GM21381 (cell line): ENCODE measurements around the gene MED9.
"Not testable (repeated sequence)": the region's sequence is repeated elsewhere in the genome, so short reads cannot be mapped to it uniquely, and the experiment has no call there.

Experiments used
- ATAC-seq: cut with Tn5 transposase; IDR thresholded peaks from one replicate; pipeline ENCODE4 v1.9.1; 2021; ENCODE audit warnings: mild to moderate bottlenecking, moderate library complexity; ENCODE audit not compliant: unreplicated experiment

The MED9 gene

DNA sequence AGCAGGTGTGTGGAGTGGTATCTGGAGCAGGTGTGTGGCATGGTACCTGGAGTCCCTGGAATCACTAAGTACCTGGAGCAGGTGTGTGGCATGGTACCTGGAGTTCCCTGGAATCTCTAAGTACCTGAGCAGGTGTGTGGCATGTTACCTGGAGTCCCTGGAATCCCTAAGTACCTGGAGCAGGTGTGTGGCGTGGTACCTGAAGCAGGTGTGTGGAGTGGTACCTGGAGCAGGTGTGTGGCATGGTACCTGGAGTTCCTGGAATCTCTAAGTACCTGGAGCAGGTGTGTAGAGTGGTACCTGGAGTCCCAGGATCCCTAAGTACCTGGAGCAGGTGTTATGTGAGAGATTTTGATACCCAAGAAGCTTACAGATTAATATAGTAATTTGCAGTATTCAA lies 22.1 kb upstream of the MED9 start:
- not testable (repeated sequence) for ATAC-seq

DNA sequence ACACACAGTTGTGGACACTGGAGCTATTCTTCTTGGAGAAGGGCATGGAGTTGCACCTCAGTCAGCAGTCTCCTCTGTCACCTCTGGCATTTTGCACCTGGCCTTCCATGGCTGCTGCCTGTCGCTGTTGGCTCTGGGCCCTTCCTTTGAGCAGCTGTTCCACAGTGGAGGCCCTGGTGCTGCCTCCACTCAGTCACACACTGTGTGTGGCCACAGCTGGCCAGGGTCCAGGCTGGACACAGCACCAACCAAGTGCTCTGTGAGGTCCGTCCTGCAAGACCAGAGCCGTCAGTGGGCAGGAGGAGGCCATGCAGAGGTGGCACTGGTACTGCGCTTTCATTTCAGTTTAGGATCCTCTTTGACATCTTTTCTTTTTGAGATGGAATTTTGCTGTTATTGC lies 21.6 kb upstream of the MED9 start:
- no peak for ATAC-seq

DNA sequence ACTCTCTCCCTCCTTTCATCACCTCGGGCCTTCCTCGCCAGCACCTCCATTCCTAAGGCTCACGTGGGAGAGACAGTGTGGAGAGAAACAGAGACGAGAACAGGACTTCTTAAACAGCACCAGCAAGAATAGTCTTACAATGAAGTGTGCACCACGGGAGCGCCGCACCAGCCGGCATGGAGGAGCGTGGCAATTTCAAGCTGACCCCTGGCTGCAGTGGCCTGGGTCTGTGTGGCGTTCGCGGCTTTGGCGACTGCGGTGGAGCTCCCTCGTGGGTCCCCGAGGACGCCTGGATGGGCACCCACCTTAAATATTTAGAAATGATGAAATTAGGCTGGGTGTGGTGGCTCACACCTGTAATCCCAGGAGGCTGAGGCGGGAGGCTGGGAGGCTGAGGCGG lies 20.5 kb upstream of the MED9 start:
- no peak for ATAC-seq

DNA sequence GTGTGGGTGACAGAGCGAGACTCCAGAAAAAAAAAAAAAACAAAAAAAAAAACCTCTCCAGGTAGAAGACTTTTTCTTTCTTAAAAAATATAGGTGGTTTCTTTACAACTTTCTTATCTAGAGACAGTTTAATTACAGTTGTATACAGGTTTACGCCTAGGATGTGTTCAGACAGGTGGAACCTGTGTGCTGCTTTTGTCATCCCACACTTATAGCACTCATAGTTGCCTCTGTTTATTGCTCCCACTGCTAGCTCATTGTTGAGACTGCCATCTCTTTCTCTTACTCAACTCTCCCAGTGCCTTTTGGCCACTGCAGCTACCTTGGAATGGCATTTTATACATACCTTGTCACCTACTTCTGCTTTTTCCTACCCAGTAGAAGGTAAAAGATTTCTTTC lies 19.1 kb upstream of the MED9 start:
- ATAC-seq: no peak

DNA sequence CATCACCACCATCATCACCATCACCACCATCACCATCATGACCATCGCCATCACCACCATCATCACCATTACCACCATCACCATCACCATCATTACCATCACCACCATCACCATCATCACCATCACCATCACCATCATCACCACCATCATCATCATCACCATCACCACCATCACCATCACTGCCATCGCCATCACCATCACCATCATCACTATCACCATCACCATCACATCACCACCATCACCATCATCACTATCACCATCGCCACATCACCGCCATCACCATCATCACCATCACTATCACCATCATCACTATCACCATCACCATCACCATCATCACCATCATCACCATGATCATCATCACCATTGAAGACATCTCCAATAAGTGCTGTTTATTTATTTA lies 16.8 kb upstream of the MED9 start:
- ATAC-seq: no peak

DNA sequence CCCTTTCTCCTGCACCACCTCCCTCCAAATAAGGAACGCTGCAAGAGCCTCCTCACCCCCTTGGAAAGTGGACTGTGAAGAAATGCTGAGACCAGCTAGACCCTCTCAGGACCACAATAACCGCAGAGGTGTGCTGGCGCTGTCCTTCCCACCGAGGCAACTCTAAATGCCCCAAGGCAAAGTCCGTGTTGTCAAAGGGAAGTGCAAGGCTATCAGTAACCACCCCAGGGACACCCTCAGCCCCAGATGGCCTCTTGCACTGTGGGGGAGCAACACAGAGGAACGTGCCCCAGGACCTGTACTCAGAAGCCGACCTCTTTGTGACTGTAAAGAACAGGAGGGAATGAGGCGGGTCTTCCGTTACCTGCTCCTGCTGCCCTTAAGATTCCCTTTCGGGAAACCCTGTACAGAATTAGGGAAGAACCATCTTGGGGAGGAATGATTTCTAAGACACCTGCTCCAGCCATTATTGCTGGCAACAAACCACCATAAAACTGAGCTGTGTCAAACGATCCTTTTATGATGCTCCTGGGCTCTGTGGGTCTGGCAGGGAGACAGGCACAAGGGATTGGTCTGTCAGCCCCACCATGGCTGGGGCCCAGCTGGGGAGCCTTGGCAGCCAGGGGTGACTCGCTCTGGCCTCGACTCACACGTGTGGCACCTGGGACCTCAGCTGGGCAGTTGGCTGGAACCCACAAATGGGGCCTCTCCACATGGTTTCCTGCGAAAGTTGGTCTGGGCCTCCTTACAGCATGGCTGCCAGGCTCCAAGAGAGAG lies 14.6 kb upstream of the MED9 start:
- no peak for ATAC-seq

DNA sequence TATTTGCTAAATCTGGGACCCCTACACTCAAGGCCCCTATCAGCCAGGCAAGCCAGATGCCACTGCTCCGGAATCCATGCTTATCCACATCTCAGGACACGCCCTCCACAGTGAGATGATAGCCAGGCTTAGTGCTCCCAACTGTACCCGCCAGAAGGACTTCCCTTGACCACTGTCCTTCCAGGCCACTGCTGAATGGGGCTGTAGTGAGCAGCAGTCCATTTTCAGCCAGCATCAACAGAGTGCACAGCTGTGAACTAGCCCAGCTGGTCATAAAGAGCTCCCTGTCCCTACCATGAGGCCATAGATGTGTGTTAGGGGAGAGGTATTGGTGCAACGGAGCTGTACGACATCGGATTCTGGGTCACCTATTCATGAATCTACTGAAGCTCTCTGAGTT lies 13.0 kb upstream of the MED9 start:
- ATAC-seq: no peak

DNA sequence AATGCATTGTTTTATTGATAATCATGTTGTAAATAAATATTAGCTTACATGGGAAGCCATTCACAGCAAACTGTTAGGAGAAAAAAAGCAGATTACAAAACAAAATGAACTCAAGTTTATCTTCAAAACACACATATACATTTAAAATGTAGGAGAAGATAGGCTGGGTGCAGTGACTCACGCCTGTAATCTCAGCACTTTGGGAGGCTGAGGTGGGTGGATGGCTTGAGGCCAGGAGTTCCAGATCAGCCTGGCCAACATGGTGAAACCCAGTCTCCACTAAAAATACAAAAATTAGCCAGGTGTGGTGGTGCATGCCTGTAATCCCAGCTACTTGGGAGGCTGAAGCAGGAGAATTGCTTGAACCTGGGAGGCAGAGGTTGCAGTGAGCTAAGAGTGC lies 10.9 kb upstream of the MED9 start:
- not testable (repeated sequence) for ATAC-seq

DNA sequence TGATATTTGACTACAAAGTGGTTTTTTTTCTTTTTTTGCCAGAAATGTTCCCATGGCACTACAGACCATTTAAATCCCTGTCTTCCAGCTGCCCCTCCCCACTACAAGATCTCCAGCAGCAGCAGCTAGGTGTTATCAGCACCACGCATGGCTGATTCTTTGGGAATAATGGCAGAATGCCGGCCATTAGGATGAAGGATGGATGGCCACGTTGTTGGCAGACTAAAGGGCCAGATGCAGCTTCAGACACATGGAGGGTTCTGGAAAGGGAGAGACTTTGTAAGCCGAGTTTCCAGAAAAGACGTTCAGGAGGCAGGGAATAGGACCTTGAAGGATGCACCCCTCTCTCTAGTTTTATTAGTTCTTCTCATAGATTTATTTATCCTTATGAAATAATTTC lies 10.3 kb upstream of the MED9 start:
- no peak for ATAC-seq

DNA sequence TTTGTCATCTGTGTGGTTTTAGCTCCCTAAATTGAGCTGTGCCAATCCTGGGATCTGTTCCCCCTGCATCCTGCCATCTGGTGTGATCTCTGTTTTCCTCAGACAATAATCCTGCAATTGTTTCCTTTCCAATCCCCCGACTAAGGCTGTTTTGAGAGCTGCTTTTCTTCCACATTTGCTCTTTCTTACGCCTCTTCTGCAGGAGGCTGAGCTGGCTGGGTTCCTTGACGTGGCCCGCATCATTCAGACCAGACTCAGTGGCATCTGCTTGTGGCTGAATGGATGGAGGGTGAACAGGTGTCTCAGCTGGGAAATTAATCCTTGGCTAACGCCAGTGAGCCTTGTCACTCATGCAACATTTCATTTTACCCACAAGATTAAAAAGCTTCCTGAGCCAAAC lies 9.8 kb upstream of the MED9 start:
- no peak for ATAC-seq

DNA sequence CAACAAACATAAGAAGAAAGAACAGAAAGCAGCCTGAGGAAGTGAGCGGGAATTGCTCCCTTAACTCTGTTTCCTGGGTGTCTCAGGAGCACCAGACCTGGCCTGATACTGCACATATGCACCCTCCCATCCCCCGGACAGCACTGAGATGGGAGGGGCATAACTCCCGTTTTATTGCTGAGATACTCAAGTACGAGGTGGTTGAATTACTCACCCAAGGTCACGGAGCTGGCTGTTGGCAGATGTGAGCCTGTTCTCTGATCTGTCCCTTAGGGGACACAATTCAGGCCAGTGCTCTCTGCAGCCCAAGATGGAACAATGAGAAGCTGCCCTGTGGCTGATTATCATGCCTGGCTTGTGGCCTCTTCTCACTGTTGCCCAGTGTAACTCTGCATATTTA lies 9.1 kb upstream of the MED9 start:
- ATAC-seq: no peak

DNA sequence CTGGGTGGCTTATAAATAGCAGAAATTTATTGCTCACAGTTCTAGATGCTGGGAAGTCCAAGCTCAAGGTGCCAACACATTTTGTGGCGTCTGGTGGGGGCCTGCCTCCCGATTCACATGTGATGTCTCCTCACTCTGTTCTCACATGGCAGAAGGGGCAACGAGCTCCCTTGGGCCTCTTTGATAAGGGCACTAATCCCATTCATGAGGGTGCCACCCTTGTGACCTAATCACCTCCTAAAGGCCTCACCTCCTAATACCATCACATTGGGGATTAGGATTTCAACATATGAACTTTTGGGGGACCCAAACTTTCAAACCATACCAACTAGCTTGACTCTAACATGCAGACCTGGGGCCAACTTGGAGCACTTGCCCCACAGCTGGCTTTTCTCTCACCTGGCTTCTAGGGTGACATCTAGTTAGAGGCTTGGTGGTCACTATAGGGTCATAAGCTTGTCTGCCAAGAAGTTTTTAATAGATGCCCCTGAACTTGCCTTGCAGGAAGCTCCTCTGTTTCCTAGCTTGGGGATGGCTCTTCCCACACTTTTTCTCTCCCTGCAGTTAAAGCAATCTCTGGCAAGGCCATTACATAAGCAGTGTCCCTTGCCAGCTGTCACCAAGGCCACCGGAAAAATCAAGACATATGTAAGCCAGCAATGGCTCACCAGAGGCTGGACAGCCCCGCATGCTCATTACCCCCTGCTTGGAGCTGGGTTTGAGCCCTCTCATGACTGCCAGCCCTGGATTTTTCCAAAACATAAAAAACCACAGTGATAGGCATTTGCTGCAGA lies 8.4 kb upstream of the MED9 start:
- ATAC-seq: no peak

DNA sequence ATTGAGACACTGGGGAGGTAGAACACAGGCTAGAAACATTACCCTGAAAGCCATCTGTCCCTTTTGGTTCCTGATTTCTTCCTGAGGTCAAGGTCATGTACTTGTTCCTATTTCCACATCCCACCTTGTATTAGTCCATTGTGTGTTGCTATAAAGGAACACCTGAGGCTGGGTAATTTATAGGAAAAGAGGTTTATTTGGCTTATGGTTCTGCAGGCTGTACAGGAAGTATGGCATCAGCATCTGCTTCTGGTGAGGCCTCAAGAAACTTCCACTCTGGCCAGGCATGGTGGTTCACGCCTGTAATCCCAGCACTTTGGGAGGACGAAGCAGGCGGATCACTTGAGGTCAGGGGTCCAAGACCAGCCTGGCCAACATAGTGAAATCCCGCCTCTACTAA lies 7.4 kb upstream of the MED9 start:
- no peak for ATAC-seq

DNA sequence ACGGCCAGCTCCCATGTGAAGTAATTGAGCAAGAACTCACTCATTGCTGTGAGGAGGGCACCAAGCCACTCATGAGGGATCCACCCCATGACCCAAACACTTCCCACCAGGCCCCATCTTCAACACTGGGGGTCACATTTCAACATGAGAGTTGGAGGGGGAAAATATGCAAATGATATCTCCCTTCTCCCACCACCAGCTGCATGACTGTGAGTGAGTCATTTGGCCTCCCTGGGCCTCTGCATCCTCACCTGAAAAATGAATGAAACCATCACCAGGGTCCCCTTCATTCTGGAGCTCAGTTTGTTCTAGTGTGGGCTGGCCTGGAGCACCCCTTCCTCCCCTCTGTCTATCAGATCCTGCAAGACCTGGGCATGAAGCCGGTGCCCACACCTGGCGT lies 6.8 kb upstream of the MED9 start:
- ATAC-seq: no peak

DNA sequence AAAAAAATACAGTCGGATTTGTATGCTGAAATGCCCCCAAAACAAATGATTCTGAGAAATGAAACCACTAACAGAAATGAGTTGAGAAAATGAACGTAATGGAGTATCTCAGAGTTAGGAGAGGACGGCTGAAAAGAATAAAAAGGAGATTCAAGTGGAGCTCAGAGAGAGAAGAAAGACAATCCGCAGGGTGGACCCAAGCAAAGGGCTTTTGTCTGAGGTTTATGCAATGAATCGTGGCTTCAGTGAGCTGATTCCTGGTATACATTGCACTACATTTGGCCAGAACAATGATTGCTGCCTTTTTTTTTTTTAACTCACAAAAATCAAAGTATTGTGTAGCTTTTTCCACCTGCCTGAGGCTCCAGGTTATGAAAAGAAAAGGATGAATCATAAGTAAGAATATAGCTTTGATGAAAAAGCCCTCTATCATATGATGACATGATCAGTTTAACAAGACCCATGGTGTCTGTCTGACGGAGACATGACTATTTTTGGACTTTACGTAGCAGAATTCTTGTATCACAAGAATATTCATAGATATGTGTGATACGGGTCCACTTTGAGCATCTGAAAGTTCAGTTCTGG lies 4.4 kb upstream of the MED9 start:
- no peak for ATAC-seq

DNA sequence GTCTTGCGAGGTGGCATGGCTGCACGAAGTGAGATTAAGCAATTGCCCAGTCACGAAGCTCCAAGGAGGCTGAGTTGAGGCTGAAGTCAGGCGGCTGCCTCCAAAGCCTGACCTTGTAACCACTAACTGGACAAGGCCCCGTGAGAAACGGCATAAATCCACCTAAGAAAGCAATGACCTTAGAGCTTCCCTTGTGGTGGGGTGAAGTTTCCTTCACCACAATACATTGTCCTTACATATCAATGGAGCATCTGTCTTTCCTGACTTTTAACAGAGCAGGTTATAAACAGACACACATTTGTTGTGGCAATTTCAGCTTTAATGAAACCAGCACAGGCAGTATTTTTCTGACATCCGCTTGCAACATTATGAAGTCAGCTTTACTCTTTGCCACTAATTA lies 2.5 kb upstream of the MED9 start:
- no peak for ATAC-seq

DNA sequence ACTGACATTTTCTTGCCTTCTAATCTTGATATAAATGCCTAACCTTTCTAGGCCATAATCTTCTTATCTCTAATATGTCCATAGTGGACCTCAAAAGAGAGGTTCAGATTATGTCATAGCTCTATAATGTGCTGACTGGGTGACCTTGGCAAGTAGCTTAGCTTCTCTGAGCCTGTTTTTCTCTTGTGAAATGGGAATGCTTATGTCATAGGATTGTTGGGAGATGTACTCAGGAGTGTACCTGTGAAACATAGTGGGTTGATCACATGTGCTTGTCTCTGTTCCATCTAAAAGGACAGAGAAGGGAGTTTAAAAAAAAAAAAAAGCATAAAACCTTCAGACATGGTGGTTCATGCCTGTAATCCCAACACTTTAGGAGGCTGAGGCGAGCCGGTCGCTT lies 2.4 kb downstream of the MED9 start:
- no peak for ATAC-seq

DNA sequence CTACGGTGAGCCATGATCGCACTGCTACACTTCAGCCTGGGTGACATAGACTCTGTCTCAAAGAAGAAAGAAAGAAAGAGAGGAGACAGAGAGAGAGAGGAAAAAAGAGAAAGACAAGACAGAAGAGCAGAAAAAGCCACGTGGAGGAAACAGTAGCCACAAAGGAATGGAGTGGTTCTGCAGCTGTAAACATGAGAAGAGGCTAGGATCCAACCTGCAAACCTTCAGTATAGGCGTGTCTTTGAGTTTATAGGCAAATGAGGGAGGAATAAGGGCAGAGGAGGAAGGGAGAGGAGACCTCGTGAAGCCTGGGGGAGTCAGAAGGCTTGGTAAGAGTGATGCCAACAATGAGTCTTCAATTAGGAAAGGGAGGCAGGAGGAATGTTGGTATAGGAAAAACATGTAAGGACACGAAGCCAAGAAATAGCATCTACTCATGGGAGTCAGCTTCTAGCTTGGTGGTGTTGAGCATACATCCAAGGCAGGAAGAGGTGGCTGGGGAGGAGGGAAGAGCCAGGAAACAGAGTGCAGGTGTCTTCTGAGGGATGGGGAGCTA lies 3.9 kb downstream of the MED9 start:
- no peak for ATAC-seq

DNA sequence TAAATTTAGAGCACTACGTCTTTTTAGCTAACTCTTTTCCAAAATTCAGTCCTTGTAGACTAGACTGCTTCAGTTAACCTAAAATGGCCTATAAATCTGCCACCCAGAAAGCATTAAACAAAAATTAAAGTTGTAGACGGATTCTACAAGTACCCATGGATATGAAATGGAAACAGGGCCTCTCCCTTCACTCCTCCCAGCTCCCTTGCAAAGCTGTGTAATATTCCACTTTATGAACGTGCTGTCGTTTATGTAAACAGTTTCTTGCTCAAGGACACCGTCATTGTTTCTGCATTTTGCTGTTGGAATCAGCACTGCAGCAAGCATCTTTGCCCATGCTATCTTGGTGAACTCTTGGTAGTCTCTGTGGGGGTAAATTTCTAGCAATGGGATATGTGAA lies 5.1 kb downstream of the MED9 start:
- no peak for ATAC-seq

DNA sequence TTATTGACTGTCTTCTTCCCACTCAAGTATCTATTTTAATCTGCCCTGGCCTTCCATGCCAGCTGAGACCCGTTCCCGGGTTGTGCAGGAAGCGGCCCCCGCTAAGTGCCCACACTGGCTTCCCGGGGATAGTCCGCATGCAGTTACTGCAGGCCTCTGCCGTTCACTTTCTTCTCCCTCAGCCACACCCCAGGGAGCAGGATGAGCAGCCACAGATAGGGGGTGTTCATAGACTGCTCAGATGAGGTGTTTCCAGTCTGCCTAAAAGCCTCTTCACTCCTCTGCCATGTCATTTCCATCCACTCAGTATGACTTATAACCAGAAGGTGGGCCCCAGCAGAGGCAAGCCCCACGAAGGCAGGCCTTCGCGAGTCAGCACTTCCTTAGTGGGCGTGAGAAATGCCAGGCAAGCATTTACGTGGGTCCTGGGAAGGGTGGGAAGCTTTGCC lies 7.7 kb downstream of the MED9 start:
- no peak for ATAC-seq

DNA sequence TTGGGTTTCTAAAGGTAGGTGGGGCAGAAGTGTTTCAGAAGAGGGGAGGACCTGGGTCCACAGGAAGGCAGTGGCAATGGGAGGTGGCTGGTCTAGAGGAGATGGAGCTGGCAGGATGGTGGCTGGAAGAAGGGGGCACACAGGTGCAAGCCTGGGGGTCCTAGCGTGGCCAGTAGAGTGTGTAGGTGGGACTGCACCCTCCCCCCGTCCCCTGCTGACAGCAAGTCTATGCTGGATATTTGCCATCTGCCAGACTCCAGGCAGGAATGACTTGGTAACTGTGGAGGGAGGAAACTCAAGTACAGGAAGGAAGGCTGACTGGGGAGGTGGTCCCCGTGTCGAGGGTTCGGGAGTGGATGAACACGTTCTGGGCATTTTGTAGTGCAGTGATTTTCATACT lies 8.6 kb downstream of the MED9 start:
- no peak for ATAC-seq

DNA sequence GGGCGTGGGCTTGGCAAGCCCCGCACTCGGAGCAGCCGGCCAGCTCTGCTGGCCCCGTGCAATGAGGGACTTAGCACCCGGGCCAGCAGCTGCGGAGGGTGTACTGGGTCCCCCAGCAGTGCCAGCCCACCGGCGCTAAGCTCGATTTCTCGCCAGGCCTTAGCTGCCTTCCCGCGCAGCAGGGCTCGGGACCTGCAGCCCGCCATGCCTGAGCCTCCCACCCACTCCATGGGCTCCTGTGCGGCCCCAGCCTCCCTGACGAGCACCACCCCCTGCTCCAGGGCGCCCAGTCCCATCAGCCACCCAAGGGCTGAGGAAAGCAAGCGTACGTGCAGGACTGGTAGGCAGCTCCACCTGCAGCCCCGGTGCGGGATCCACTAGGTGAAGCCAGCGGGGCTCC lies 9.6 kb downstream of the MED9 start:
- ATAC-seq: not testable (repeated sequence)
